ENCODE results near the gene FNDC8.
"Not testable (repeated sequence)": the region's sequence is repeated elsewhere in the genome, so short reads cannot be mapped to it uniquely, and the experiment has no call there.

DNA sequence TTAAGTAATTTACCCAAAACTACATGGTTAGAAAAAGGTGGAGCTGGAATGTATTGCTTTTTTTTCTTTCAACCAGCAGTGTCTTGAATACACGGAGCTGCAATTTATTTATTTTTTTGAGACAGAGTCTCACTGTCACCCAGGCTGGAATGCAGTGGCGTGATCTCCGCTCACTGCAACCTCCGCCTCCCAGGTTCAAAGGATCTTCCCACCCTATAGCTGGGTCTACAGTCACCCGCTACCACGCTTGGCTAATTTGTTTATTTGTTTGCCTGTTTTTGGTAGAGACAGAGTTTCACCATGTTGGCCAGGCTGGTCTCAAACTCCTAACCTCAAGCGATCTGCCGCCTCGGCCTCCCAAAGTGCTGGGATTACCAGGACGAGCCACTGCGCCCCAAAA is 30.7 kb upstream of the FNDC8 start:
- TF ChIP-seq, protein P1, sequence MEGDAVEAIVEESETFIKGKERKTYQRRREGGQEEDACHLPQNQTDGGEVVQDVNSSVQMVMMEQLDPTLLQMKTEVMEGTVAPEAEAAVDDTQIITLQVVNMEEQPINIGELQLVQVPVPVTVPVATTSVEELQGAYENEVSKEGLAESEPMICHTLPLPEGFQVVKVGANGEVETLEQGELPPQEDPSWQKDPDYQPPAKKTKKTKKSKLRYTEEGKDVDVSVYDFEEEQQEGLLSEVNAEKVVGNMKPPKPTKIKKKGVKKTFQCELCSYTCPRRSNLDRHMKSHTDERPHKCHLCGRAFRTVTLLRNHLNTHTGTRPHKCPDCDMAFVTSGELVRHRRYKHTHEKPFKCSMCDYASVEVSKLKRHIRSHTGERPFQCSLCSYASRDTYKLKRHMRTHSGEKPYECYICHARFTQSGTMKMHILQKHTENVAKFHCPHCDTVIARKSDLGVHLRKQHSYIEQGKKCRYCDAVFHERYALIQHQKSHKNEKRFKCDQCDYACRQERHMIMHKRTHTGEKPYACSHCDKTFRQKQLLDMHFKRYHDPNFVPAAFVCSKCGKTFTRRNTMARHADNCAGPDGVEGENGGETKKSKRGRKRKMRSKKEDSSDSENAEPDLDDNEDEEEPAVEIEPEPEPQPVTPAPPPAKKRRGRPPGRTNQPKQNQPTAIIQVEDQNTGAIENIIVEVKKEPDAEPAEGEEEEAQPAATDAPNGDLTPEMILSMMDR (conservative IDR thresholded peaks at IDR 0.05; ENCODE audit: low read depth, low read length): not testable (repeated sequence)
- not testable (repeated sequence) for TF ChIP-seq EZH2 (IDR thresholded peaks at IDR 0.05; ENCODE audit: low read length, unreplicated experiment)

Measured in PC-3 (cell line).